GM18867 (cell line): ENCODE measurements around the gene SLC28A3.

ENCODE experiments used
- ATAC-seq: cut with Tn5 transposase; IDR thresholded peaks from one replicate; pipeline ENCODE4 v1.9.1; 2021; ENCODE audit warnings: mild to moderate bottlenecking, moderate library complexity; ENCODE audit not compliant: unreplicated experiment

Gene SLC28A3

DNA sequence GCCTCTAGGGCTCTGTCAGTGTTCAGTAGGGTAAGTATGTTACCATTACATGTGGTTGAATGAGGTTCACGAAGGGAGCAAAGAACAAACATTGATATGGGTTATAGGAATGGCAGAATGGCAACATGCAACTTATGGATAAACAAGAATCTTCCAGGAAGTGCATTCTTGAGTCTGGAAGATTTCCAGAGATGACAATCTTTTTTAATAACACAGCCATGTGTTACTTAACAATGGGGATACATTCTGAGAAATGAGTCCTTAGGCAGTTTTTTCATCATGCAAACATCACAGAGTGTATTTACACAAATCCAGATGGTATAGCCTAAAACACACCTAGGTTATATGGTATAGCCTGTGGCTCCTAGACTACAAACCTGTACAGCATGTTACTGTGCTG, 9.1 kb upstream of the SLC28A3 start:
- ATAC-seq: no peak

DNA sequence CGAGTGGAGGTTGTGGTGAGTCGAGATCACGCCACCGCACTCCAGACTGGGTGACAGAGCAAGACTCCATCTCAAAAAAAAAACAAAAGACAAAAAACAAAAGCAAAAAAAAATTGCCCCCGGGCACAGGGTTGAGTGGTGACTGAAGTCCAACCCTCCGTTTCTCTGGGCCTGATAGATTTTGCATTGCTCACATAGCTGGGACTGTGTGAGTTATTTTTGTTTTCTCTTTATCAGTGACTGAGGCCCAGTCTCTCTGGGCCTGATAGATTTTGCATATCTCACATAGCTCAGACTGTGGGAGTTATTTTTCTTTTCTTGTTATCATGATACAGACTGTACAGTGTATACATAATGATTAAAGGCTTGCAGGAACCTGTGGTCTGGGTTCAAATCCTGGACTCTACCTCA, 2.6 kb upstream of the SLC28A3 start:
- no peak for ATAC-seq

DNA sequence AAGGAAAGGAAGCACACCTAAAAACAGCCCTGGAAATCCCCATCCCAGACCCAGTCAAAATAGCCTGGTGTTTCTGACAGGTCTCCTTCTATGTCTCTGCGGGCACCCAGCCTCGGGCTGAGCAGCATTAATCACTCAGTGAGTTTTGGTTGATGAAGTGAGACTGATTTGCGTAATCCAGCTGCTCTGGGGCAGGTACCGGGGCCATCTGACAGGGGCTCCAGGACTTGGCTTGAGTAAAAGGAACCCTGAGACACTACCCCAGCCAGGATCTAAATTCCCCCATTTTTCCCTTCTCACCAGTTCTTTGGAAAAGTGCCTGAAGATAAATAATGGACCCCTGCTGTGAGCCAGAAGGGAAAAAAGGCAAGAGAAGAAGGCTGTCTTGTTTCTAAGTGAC, 596 bp downstream of the SLC28A3 start:
- ATAC-seq: no peak

DNA sequence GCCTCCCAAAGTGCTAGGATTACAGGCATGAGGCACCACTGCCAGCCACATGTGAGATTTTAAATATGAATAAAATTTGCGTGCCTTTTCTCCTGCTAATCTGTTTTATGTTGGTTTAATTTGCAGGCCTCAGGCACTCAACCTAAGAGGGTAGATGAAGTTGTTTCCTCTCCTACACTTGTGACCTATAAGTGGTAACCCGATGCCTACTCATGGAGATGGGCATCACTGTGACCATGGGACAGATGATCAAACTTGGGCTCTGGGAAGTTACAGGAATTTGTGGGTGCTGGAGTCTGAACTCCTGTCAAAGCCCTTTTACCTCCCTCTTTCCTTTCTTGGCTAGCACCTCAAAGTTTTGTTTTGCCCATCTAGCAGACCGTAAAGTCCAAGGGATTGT, 1.1 kb downstream of the SLC28A3 start:
- no peak for ATAC-seq

DNA sequence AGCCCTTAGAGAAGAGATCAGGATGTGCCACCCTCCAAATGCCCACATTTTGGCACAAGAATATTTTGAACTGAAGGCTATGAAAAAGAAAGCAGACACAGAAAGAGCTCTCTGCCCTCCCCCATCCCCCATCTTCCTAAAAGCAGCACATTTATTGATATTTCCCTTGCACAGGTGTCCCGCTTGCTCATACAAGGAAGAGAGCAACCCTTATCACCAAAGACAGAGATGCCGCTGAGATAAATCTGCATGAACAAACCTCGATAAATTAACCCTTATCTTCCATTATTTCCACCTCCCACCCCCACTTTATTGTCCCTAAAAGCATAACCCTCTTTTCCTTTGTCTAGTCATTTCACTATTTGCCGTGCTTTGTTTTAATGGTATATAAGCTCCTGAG, 1.8 kb downstream of the SLC28A3 start:
- ATAC-seq: no peak

DNA sequence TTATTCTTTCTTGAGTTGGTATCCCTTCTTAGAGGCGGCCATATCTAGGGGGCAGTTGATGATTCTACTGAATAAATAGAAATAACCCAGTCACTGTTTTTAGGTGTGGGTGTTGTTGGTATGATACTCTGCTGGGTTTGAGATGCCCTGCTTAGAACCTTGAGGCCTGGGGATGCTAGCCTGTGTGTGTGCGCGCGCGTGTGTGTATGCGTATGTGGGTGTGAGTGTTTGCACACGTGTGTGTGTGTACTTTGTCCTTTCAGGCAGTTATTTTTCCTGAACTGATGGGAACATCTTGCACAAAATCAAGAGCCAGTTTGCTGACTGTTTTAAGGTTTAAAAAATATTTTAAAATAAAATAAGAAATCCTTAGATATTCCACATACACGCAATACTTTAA, 3.3 kb downstream of the SLC28A3 start:
- no peak for ATAC-seq

DNA sequence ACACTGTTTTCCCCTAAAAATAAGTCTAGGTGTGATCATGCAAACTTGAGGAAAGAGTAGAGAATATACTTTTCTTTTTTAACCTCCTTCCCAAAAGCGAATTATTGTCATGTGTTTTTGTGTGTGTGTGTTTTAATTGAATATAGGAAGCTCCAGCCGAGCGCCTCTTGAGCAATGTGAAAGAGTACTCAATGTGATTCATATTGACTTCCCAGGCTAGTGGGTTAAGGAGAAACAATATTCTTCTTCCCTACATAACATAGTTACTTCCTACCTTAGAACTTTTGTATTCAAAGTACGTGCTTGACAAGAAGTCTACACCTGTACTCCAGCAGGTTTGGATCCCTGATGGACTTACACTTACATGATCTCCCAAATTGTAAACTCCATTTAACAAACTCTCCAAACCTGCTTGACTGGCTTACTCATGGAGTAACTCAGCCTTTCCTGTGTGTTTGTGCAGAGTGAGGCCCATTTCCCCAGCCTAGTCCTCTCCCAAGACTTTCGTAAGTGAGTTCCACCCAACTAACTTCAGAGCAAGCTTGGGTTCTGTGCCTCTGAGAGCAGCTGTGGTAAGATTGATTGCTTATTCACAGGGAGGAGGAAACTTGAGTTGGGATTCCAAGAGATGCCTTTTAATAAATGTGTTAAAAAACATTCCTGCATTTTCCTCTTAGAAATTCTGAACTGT, 9.3 kb downstream of the SLC28A3 start:
- ATAC-seq: no peak

DNA sequence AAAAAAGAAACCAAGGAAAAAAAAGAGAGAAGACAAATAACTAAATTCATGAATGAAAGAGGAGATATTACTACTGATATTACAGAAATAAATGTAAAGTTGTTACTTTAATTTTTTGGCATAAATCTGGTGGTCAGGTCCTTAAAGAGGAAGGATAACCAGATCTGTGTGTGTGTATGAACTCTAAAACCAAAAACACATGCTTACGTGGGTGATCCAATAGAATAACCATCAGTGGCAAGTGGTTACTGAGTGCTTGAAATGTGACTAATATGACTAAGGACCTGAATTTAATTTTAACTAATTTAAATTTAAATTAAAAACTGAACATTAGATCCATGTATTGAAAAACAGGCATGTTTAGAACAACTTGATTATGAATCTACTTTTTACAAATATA, 10.3 kb downstream of the SLC28A3 start:
- no peak for ATAC-seq

DNA sequence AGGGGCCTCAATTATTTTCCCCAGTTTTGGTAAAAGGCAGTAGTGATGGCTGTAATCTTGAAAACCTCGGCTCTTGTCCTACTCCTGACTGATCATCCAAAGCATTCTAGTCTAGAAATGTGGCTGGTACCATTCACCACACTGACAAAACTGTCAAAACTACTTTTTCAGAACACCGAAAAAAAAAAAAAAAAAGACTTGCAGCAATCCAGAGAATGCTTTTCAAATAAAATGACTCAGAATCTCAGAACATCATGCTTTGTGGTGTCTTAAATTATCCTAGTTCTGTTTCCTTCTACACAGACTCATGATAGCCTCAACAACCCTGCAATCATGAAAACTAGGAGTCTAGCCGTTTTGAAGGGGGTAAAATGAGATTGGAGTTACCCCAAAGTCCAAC, 13.4 kb downstream of the SLC28A3 start:
- ATAC-seq: no peak

DNA sequence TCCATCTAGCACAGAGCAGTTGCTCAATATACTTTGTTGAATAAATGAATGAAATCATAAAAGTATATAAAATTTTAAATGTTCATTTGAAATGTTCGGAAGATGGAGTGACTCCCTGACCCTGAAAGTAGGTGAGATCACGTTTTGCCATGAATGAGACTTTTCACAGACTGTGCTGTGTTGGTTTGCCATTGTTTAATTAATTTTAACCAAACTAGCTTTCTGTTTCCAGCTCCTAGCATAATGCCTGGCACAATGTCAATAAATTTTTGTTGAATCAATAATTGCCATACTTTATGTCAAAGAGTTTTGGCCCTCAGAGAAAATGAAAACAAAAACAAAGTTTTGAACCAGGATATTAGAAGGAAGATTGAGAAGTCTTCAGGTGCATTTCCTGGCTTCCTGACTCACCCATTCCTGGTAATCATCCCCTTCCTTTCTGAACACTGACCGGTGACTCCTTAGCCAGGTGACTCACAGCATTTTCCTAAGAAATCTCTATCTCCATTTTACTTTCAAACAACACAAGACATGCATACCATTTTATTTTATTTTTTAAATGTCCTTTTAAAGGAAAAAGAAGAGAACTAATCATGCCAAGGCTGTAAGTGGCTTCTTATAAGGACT, 15.1 kb downstream of the SLC28A3 start:
- ATAC-seq: no peak

DNA sequence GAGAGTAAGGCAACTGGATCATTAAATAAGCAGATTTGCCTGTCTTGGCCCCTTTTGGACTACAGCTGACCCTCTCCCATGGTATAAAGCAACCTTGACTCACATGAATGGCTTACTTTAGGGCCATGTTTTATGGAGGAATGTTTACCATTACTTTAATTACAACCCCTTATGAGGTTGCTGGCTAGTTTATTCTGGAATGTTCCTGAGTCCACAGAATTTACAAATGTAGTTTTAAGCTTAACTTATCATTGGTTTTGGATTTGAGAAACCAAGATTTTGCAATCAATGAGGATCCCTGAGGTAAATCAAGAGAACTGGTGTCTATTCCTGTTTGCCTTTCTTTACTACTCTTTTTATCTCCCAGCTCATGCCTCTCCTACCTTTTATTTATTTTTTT, 15.7 kb downstream of the SLC28A3 start:
- ATAC-seq: no peak

DNA sequence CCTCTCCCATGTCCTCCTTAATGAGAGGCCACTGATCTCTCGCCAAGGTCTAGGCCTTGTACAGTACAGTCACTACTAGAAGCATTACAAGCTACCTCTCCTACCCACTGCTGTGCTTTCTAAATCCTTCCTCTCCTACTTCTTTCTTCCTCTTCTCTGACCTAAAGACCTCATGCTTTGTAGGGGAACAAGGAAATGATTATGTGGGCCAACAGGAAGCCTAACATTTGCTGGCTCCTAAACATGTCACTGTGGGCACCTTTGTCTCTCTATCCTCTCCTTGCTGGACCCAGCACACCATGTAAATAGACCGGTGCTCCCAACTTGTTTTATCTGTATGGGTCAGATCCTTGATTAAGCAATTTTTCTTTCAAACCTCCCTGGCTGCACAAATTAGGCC, 16.7 kb downstream of the SLC28A3 start:
- no peak for ATAC-seq

DNA sequence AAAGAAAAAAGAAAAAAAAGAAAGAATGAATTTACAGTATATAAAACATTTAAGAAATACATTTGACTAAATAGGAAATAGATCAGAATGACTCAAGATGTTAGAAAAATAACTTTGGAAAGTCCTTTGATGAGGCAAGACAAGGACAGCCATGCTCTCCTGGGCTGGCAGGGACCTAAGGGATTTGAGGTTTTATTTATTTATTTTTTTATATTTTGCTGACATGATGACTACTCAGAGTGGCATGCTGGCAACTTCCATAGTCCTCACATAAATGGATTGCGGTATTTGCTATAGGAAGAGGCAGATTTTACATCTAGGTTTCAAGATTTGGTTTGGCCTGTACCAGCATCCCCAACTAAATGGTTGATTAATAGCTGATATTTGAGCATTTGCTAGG, 17.7 kb downstream of the SLC28A3 start:
- no peak for ATAC-seq

DNA sequence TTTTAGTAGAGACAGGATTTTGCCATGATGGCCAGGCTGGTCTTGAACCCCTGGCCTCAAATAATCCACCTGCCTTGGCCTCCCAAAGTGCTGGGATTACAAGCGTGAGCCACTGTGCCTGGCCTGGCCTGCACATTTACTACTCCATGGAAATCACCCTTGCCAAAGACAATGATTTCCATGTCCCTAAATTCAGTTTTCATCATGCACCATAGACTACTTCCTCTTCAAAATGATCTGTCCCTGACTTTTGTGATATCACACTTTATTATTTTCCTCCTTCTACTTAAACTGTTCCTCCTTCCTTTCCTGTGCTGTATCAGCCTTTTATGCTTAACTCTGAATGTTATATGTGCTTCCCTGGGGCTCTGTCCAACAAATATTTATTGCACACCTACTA, 20.3 kb downstream of the SLC28A3 start:
- ATAC-seq: no peak

DNA sequence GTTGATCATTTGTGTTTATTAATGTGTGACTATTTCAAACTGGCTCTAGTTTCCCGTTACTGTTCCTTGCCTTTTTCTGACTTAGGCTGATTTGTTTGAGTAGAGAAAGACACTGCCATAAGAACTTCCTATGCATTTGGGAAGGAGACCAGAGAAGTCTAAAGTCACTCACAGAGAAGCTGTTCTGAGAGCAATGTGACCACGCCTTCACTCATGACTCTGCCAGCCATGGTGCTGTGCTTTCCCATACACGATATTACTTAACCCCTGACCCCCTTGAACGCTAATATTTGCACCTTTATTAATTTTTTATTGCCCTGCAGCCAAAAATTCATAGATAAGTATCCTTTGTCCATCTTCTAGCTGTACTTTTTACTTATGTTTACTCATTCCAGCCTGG, 20.9 kb downstream of the SLC28A3 start:
- no peak for ATAC-seq

DNA sequence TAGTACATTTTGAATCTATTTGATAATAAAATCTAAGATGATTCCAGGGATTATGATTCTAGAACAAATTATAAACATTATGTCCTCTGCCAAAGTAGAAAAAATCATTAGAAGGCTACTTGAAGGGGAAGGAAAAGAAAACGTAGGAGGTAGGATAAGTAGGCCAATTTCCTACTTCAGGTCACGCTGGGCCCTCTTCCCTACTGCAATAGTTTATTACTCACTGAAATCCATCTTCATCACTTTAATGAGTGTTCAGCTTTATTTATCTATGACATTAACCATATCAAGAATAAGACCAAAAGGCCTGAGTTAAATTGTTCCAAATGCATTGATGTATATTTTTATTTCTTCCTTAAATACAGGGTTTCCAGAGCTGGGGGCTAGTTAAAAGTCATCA, 21.6 kb downstream of the SLC28A3 start:
- no peak for ATAC-seq

DNA sequence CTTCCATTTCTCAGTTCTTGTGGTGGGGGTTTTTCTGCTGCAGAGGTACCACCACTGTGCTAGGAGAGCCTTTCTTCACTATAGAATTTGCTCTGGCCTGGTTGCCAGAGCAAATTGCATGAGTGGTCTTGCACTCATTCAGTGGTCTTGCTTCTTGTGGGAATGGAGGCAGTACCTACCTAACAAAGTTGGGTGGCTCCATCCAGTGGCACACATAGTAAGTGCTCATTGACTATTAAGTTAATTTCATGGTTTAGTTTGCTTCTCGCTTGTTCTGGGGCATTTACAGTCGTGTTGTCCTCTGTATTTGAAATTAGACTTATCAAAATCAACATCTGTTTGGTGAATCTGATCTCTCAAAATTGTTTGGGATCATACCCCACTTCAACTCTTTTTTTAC, 23.0 kb downstream of the SLC28A3 start:
- ATAC-seq: no peak

DNA sequence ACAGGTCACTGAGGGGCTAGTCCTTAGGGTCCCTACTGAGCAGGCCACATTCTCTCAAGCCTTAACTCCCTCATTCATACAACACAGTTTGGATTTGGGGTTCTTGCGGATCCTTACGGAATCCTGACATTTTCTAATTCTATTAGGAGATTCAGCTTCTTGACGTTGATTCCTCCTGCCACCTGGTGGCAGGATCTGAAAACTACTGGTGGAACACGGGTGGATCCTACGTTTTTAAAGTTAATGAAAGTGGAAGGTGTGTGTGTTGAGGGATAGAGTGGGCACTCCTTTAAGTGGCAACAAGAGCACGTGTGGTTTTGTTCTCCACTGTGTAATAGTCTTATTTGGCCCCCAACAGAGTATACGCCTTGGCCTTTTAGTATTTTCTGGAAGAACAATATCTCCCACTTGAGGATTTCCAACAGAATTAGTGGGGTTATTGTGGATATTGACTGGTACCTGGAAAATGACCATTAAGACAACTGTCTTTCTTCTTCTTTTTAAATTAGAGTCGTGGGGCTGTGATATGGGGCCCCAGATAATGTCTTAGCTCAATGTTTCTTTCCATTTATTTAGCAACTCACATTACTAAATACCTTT, 25.2 kb downstream of the SLC28A3 start:
- peak; percentile 70 for ATAC-seq

DNA sequence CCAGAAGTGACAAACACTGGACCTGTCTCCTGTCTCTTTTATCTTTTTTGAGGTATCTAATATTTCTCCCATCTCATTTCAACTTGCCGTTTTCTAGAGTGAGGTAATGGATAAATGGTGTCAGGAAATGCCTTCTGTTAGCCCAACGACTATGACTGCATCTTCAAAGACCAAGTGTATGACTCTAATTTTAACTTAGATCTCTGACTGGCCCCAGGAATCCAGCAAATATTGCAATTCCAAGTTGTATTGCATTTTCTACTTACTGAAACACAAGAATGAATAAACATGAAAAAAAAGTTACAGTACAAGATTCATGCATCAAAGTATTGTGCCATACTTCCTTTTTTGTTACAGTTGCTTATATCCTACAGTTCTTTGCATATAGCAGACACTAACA, 26.3 kb downstream of the SLC28A3 start:
- ATAC-seq: no peak

DNA sequence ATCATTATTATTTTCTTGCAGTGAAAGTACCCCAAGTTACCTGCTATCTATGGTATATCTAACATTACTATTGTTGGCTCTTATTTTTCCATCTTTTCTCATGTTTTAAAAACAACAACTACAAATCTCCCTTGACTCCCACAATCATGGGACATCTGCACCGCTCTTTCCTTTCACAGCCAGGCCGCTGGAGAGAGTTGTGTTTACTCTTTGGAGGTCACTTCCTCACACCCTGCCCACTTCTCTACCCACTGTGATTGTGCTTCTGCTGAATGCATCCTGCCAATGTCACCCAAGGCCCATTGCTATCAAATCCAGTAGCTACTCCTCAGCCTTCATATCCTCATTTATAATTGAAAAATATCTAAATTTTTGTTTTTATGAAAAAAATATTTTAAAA, 29.7 kb downstream of the SLC28A3 start:
- no peak for ATAC-seq

DNA sequence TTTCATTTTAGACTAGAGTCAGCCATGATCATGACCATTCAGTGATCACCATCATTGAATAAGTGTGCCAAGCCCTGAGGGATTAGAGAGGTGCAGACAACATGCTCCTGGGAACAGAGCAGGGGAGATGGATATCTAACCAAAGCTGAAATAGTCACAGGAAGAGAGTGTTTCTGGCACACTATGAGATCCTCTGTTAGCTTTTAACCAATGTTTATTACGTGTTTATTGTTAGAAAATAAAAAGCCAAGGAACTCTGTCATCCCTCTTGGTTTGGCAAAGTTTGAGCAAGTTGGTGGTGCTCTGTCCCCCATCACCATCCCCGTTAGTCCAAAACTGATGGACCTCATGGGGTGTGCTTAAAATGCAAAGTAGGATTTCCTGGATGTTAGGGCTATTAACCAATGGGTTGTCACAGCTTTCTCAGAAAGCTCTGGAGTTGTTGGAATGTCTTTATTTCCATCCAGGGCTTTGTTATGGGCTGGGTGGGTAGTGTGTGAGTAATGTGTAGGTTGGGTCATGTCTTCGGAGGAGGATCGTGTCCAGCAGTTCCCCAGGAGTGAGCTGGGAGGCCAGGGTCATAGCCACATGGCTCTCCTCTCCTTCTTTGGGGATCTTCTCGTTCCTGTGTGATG, 34.9 kb downstream of the SLC28A3 start:
- no peak for ATAC-seq

DNA sequence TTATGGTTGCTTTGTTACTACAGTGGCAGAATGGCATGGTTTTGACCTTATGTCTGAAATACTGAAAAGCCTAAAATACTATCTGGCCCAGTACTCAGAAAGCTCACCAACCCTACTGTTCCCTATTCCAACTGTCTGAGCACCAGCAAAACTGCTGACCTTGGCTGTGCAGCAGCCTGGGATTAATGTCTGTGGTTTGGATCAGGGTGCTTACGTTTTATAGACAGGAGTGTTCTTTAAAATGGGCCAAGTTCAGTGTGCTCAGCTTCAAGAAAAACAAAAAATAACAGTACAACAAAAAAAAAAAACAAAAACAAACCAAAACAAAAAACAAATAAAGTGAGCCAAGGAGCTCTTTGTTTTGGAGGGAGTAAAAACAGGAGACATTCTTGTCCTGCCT, 36.4 kb downstream of the SLC28A3 start:
- ATAC-seq: no peak
